NCI-H2196 (cell line): Measurements from ENCODE around the gene USF1.
A peak's percentile ranks its signal among the peaks of the same experiment; 100 is the strongest.

Experiments
- DNase-seq: peaks from one replicate; lab custom pipeline; 2025; ENCODE audit not compliant: unreplicated experiment; lab: John Stamatoyannopoulos, UW

The USF1 gene

GRCh38 chr1:161045736-161046604 is at the start of gene USF1:
TSS of gene USF1 (minus strand) at chr1:161045977. CDS start at chr1:161043275, 2,702 bp downstream.
- DNase-seq: peak; percentile 91

DNA sequence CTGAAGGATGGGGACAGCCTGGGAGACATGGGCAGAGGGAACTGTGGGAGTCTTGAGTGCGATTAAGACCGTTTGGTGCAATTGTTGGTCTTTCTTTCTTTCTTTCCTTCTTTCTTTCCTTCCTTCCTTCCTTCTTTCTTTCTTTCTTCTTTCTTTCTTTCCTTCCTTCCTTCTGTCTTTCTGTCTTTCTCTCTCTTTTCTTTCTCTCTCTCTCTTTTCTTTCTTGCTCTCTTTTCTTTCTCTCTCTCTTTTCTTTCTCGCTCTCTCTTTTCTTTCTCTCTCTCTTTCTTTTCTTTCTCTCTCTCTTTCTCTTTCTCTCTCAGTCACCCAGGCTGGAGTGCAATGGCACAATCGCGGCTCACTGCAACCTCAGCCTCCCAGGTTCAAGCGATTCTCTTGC is 49.5 kb upstream of the USF1 start:
- no peak for DNase-seq

GRCh38 chr1:161094481-161094880 is 48.7 kb upstream of the USF1 start:
- DNase-seq: no peak

GRCh38 chr1:161092621-161093028 is 46.8 kb upstream of the USF1 start:
- no peak for DNase-seq

GRCh38 chr1:161091796-161092507 is 46.2 kb upstream of the USF1 start:
- no peak for DNase-seq

- no peak for DNase-seq
Measured at GRCh38 chr1:161091093-161091492, 45.3 kb upstream of the USF1 start.

DNA sequence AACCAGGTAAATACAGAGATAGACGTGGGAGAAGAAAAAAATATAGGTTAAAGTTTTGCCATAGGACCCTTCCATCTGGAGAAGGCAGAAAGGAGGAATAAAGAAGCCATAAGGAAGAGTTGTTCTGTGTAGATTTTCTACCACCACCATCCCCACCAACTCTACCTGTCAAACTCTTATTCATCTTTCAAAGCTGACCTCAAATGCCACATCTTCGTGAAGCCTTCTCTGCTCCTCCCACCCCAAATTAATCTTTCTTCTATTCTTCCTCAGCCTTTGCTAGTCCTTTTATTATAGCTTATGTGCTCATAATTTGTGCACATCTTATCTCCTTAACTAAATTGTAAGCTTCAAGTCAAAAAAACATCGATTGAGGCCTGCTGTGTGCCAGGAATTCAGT is 44.8 kb upstream of the USF1 start:
- DNase-seq: no peak

GRCh38 chr1:161089938-161090337 is 44.2 kb upstream of the USF1 start:
- no peak for DNase-seq

- DNase-seq: peak; percentile 16
Measured at GRCh38 chr1:161089251-161089924, 43.6 kb upstream of the USF1 start, which contains the start of gene NECTIN4. TSS of gene NECTIN4 (minus strand) at chr1:161089558. CDS start at chr1:161089296, 262 bp downstream.

DNA sequence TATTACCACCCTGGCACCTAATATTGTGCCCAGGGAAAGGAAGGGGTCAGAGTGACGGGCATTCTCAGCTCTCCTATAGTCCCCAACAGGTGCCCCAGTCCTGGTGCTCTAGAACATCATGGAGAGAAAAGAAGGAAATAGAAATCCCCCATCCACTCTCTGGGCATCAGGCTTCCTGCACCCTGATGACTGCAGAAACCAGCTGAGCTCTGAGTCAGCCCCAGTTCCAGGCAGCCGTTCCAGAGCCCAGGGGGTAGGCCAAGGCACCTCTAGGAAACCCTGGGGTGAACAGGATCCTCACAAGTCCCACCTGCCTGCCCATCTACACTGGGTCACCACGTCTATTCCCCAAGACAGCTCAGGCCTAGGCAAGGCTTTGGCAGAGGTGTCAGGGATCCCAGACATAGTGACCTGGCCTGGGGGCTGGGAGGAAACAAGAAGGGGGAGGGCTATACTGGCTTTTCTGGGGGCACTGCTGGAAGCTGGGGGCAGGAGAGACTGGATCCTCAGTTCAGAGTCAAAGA is 42.9 kb upstream of the USF1 start:
- no peak for DNase-seq

DNA sequence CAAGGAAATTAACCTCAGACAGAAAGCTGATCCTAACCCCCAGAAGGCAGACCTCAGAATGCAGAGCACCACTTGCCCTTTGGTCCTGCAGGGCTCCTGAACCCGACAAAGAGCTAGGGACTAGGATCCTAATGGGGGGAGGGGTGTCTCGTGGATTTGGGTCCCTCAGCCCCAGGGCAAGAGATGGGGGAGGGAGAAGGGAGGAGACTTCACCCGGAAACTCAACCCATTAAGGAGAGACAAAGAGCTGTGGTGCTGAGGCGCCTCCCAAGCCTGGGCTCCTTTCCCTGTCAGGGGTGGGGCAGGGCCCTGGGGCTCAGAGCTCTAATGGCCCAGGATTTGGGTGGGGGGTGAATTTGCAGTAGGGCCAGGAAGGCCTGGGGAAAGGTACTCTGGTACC is 40.7 kb upstream of the USF1 start:
- DNase-seq: no peak

- no peak for DNase-seq
Measured at GRCh38 chr1:161085165-161085564, 39.4 kb upstream of the USF1 start.

GRCh38 chr1:161084597-161084988 is 38.8 kb upstream of the USF1 start:
- DNase-seq: no peak

DNA sequence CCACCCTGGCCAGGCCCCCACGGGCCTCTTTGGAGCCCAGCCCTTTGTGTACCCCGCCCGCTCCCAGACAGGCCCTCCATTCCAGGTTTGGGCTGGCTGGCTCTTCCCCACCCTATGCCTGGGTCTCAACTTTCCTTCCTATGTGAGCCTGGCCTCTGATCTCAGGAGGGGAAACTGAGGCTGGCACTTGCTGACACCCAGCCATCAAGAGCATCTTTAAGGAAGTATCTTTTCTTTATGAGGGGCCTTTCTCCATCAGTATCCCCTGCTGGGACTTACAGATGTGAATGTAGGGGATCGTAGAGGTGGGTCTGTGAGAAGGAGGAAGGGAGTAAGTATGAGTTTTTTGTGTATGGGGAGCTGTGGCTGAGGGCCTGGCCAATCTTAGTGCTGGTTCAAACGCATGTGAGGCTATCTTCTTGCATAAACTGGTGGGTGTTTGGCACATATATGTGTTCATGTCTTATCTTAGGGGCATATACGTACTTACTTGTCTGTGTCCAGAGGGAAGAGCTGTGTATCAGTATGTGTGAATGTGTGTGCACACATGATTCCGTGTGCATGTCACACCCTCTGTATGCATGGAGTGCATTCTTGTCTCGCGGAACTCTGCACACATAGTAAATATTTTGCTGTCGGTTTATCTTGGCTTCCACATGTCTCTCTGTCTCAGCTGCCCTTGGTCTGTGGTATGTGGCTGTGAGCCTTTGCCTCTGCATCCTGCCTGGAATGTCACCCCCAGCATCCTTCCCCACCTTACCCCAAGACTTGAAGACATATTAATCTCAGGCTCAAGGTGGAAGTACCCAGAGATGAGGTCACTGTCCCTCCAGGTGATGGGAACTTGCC is 38.2 kb upstream of the USF1 start:
- DNase-seq: no peak

DNA sequence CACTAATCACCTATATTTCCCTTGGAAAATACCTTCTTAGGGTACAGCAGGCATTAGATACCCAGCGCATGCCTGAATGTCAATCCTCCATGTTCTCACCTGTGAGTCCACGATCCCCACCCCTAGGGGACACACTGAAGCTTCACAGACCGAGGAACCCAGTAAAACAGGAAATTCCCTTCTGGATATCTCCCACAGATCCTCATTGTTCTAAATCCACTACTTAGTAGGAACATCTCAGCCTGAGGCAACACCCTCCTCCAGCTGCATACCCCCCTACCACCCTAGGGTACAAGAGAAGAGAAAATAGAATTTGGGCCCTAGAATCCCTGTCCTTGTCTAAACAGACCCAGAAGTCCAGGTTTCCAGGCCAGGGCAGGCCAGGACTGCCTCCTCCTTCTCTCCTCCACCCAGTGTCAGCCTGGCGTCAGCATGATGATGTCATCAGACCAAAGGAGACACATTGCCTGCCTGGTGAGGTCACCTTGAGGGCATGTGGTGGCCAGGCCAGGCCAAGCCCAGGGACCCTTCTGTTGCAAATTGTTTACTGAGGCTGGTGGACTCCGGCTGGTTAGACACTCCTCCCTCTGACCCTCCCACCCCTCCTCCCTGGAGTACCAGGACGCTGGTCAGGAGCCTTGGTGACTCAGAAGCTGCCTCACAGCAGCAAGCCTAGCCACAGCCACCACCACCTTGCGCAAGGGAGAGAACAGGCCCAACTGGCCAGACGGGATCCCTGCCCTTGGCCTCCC is 37.4 kb upstream of the USF1 start:
- DNase-seq: peak; percentile 74

DNA sequence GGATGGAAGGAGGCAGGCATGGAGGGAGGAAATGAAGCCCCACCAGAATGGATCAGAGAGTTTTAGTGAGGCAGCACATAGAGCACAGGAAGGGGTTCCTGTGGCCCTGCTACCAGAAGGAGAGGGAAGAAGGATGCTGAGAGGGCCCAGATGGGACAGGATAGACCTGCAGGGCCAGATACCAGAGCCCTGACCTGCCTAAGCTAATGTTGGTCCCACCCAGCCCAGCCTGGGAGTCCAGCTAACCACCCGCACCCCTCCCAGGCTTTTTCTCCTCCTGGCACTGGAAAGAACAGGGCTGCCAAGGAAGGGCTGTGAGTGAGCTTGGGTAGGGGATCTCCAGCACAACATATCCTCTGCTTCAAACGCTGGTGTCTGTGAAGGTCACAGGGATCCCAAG is 36.7 kb upstream of the USF1 start:
- DNase-seq: no peak

DNA sequence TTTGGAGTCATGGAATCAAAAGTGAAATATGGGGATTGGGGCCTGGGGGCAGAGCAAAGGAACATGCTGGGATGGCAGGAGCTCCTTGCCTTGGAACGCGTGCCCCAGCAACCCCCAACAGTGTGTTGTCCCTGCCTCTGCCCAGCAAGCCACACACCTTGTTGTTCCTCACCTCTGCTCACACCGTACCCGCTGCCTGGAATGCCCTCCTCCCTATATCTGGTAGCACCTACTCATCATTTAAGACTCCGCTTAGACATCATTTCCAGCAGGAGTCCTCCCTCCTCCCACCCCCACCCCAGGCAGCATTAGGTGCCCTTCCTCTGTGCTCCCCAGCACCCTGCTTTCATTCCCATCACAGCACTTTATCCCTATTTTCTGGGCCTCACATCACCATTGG is 35.7 kb upstream of the USF1 start:
- no peak for DNase-seq

- DNase-seq: no peak
Measured at GRCh38 chr1:161080441-161081405, 34.9 kb upstream of the USF1 start.
